ENCODE measurements around the gene DCC.

DNA sequence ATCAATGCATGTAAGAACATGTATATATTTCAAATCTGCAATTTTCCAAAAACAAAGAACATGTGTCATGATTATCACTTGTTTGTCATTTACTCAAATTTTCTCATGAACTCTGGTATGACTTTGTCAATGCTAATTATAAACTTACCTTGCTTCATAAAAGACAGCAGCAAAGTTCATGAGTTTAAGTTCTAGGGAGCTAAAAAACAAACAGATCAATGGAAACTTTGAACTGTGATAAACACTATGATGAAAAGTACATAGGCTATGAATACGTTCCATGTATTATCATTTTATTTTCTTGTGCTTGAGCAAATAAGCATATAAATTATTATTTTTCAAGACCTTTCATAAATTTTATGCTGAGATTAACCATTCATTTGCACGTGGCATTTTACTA lies 943.7 kb downstream of the DCC start:
- TF ChIP-seq EZH2phosphoT487 (IDR thresholded peaks at IDR 0.05; ENCODE audit: low read length) = no peak
- TF ChIP-seq, protein P1, sequence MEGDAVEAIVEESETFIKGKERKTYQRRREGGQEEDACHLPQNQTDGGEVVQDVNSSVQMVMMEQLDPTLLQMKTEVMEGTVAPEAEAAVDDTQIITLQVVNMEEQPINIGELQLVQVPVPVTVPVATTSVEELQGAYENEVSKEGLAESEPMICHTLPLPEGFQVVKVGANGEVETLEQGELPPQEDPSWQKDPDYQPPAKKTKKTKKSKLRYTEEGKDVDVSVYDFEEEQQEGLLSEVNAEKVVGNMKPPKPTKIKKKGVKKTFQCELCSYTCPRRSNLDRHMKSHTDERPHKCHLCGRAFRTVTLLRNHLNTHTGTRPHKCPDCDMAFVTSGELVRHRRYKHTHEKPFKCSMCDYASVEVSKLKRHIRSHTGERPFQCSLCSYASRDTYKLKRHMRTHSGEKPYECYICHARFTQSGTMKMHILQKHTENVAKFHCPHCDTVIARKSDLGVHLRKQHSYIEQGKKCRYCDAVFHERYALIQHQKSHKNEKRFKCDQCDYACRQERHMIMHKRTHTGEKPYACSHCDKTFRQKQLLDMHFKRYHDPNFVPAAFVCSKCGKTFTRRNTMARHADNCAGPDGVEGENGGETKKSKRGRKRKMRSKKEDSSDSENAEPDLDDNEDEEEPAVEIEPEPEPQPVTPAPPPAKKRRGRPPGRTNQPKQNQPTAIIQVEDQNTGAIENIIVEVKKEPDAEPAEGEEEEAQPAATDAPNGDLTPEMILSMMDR (IDR thresholded peaks at IDR 0.05; ENCODE audit: low read length) = no peak

Measured in MM.1S (cell line).